ENCODE measurements around the gene BAIAP2.

The BAIAP2 gene

DNA sequence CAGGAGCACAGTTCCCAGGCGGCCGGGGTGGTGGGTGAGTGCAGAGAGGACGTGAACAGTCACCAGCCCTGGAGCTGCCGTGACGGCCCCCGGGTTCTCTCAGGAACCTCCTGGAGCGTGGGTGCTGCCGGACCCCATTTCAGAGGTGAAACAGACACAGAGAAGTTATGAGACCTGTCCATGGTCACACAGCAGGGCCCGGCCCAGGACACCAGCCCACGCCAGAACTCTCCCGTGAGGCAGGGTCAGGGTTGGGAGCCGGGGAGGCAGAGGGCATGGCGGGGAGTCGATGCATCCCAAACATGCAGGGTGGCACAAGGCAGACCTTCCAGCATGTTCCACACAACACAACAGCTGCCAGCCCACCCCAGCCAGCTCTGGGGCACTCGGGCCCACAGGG is 126.6 kb downstream of the BAIAP2 start:
- H3K27me3 ChIP-seq (ENCODE audit: insufficient read depth, low read length, poor library complexity, severe bottlenecking) = no peaks in the 10 kb centered on the region
- H2AFZ ChIP-seq (ENCODE audit: low read length) = no peak overlapping the region
- no peak overlapping the region for H3K4me3 ChIP-seq (ENCODE audit: low read length, poor library complexity, severe bottlenecking)
- H3F3A ChIP-seq (ENCODE audit: low read depth) = no peaks in the 10 kb centered on the region
- no peak for TF ChIP-seq CTCF (conservative IDR thresholded peaks at IDR 0.05; ENCODE audit: low read length)
- TF ChIP-seq EZH2phosphoT487 (IDR thresholded peaks at IDR 0.05; ENCODE audit: borderline replicate concordance) = no peak
- no peak overlapping the region for H3K9ac ChIP-seq (ENCODE audit: low read depth, low read length, poor library complexity, severe bottlenecking)
- no peaks in the 10 kb centered on the region for H3K9me3 ChIP-seq (ENCODE audit: insufficient read depth, low read depth, low read length)
- no peaks in the 10 kb centered on the region for H3K9me2 ChIP-seq (replicated peaks; ENCODE audit: low read depth, low read length)
- H3K4me2 ChIP-seq (ENCODE audit: low read depth, low read length, poor library complexity, severe bottlenecking) = no peak overlapping the region
- H3K4me1 ChIP-seq (ENCODE audit: insufficient read depth, low read length, poor library complexity, severe bottlenecking) = no peaks in the 10 kb centered on the region
- H3K79me2 ChIP-seq (ENCODE audit: insufficient read depth, low read length) = no peaks in the 10 kb centered on the region
- no peaks in the 10 kb centered on the region for H4K20me1 ChIP-seq (ENCODE audit: insufficient read depth, low read length, poor library complexity, severe bottlenecking)
- no peaks in the 10 kb centered on the region for H3K36me3 ChIP-seq (ENCODE audit: insufficient read depth, low read length)

GRCh38 chr17:81161972-81162371 is 127.0 kb downstream of the BAIAP2 start:
- Histone ChIP-seq H3K27me3 (ENCODE audit: insufficient read depth, low read length, poor library complexity, severe bottlenecking) (no peaks in the 10 kb centered on the region), H4K20me1 (ENCODE audit: insufficient read depth, low read length, poor library complexity, severe bottlenecking) (no peaks in the 10 kb centered on the region), H3K4me3 (ENCODE audit: low read length, poor library complexity, severe bottlenecking) (no peak overlapping the region), H3K9ac (ENCODE audit: low read depth, low read length, poor library complexity, severe bottlenecking) (no peak overlapping the region), H3K9me2 (replicated peaks; ENCODE audit: low read depth, low read length) (no peaks in the 10 kb centered on the region), H3K36me3 (ENCODE audit: insufficient read depth, low read length) (no peaks in the 10 kb centered on the region), H2AFZ (ENCODE audit: low read length) (no peak overlapping the region), H3K4me2 (ENCODE audit: low read depth, low read length, poor library complexity, severe bottlenecking) (no peak overlapping the region), H3K9me3 (ENCODE audit: insufficient read depth, low read depth, low read length) (no peaks in the 10 kb centered on the region), H3K79me2 (ENCODE audit: insufficient read depth, low read length) (no peaks in the 10 kb centered on the region), H3K4me1 (ENCODE audit: insufficient read depth, low read length, poor library complexity, severe bottlenecking) (no peaks in the 10 kb centered on the region), H3F3A (ENCODE audit: low read depth) (no peaks in the 10 kb centered on the region)
- TF ChIP-seq EZH2phosphoT487 (IDR thresholded peaks at IDR 0.05; ENCODE audit: borderline replicate concordance) (no peak), CTCF (conservative IDR thresholded peaks at IDR 0.05; ENCODE audit: low read length) (no peak)

DNA sequence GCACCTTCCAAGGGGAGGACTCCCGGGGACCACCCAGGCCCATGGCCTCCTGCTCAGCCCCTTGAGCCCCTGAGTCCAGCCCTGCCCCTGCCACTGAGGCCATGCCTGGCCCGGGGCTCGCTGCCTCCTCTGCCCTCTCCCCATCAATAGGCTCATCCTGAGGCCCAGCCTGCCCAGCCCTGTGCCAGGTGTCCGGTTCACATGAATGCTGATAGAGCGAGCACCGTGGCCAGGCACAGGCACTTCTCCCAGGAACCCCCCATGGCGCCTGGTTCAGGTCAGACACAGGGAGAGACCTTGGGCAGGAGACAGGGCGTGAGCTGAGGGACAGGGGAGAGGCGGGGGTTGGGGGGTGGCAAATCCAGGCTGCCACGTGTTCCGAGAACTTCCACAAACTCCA is 127.5 kb downstream of the BAIAP2 start:
- Histone ChIP-seq H3K4me1 (ENCODE audit: insufficient read depth, low read length, poor library complexity, severe bottlenecking) (no peaks in the 10 kb centered on the region), H4K20me1 (ENCODE audit: insufficient read depth, low read length, poor library complexity, severe bottlenecking) (no peaks in the 10 kb centered on the region), H3K9ac (ENCODE audit: low read depth, low read length, poor library complexity, severe bottlenecking) (no peak overlapping the region), H3K79me2 (ENCODE audit: insufficient read depth, low read length) (no peaks in the 10 kb centered on the region), H3F3A (ENCODE audit: low read depth) (no peaks in the 10 kb centered on the region), H3K27me3 (ENCODE audit: insufficient read depth, low read length, poor library complexity, severe bottlenecking) (no peaks in the 10 kb centered on the region), H3K4me2 (ENCODE audit: low read depth, low read length, poor library complexity, severe bottlenecking) (no peak overlapping the region), H3K9me2 (replicated peaks; ENCODE audit: low read depth, low read length) (no peaks in the 10 kb centered on the region), H3K9me3 (ENCODE audit: insufficient read depth, low read depth, low read length) (no peaks in the 10 kb centered on the region), H3K36me3 (ENCODE audit: insufficient read depth, low read length) (no peaks in the 10 kb centered on the region), H2AFZ (ENCODE audit: low read length) (no peak overlapping the region), H3K4me3 (ENCODE audit: low read length, poor library complexity, severe bottlenecking) (no peak overlapping the region)
- no peak for TF ChIP-seq CTCF (conservative IDR thresholded peaks at IDR 0.05; ENCODE audit: low read length)
- TF ChIP-seq EZH2phosphoT487 (IDR thresholded peaks at IDR 0.05; ENCODE audit: borderline replicate concordance) = no peak

Data from Loucy (cell line).